ENCODE data around the gene FLOT2. TPM values are rescaled to one million over a fixed set of nuclear protein-coding genes. Genes with fewer than 3 reads are reported as not detected.

The FLOT2 gene
- total RNA-seq, 1 donor, result 35.1 TPM

DNA sequence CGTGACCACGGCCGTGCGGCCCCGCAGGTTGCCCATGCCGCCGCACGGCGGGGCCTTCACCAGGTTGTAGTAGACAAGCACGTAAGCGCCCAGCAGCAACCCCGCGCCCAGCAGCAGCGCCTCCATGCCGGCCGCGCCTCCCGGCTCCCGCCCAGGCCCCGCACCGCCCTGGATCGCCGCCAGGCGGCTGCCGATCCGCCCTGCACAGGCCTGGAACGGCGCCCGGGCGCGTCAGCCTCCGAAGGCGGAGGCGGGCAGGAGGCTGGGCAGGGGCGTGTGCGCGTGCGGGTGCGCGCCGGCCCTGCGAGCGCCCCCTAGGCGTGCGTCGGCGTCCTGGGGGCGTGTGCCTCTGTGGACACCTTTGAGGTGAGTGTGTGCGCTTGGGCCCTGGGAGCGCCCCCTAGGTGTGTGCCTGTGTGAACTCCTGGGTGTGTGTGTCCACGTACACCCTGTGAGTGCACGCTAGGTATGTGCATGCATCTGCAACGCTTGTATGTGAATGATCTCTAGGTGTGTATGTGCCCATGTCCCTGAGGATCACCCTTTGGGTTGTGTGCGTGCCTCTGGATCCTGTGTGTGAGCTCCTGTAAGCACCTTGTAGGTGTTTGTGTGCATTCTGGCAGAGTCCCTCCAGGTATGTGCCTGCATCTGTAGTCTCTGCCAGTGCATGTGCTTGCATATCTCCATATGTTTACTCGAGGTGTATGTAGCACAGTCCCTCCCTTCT lies 5.4 kb upstream of the FLOT2 start, which contains the start of gene DHRS13:
DHRS13 (minus strand) TSS at position 261 of the 727 bp plus-strand sequence; CDS start at position 126, 135 bp downstream.
- H3K79me2 ChIP-seq (ENCODE audit: insufficient read depth, low read length), result peaks cover 4% of the 10 kb centered on the region
- H3K27ac ChIP-seq (ENCODE audit: low read depth, low read length), result no peak within 1 kb of the TSS
- peak; percentile 68 for TF ChIP-seq CTCF (IDR thresholded peaks at IDR 0.05; ENCODE audit: extremely low read depth, low read depth, low read length)
- peaks cover 28% of the 10 kb centered on the region for H3K36me3 ChIP-seq (ENCODE audit: insufficient read depth, low read length)
- peak; percentile 100 for DNase-seq (ENCODE audit: insufficient read length, low spot score, missing footprints)
- peak within 1 kb of the TSS; percentile 88 for H3K4me2 ChIP-seq (ENCODE audit: insufficient read depth, low read length)
- H3K9me3 ChIP-seq (ENCODE audit: low read depth, low read length), result no peaks in the 10 kb centered on the region
- H3K4me1 ChIP-seq (ENCODE audit: insufficient read depth, low read length), result peaks cover 18% of the 10 kb centered on the region
- peak within 1 kb of the TSS; percentile 73 for H2AFZ ChIP-seq (ENCODE audit: low read length)
- H3K4me3 ChIP-seq (ENCODE audit: insufficient read depth, low read length), result peak within 1 kb of the TSS; percentile 77
- no peaks in the 10 kb centered on the region for H3K27me3 ChIP-seq (ENCODE audit: insufficient read depth, low read length)
- peaks cover 7% of the 10 kb centered on the region for H4K20me1 ChIP-seq (ENCODE audit: insufficient read depth, low read length)

GRCh38 chr17:28901866-28902818 lies 4.6 kb upstream of the FLOT2 start:
- Histone ChIP-seq H3K4me3 (ENCODE audit: insufficient read depth, low read length) (peak overlapping the region; percentile 77), H3K27ac (ENCODE audit: low read depth, low read length) (no peak overlapping the region), H3K4me1 (ENCODE audit: insufficient read depth, low read length) (peaks cover 22% of the 10 kb centered on the region), H3K36me3 (ENCODE audit: insufficient read depth, low read length) (peaks cover 19% of the 10 kb centered on the region), H4K20me1 (ENCODE audit: insufficient read depth, low read length) (peaks cover 7% of the 10 kb centered on the region), H3K27me3 (ENCODE audit: insufficient read depth, low read length) (no peaks in the 10 kb centered on the region), H3K9me3 (ENCODE audit: low read depth, low read length) (no peaks in the 10 kb centered on the region), H3K79me2 (ENCODE audit: insufficient read depth, low read length) (peaks cover 11% of the 10 kb centered on the region), H3K4me2 (ENCODE audit: insufficient read depth, low read length) (peak overlapping the region; percentile 88), H2AFZ (ENCODE audit: low read length) (peak overlapping the region; percentile 73)
- DNase-seq (ENCODE audit: insufficient read length, low spot score, missing footprints), result peak; percentile 96
- no peak for TF ChIP-seq CTCF (IDR thresholded peaks at IDR 0.05; ENCODE audit: extremely low read depth, low read depth, low read length)

- H3K4me3 ChIP-seq (ENCODE audit: insufficient read depth, low read length), result no peak overlapping the region
- H3K36me3 ChIP-seq (ENCODE audit: insufficient read depth, low read length), result peaks cover 10% of the 10 kb centered on the region
- peaks cover 28% of the 10 kb centered on the region for H3K4me1 ChIP-seq (ENCODE audit: insufficient read depth, low read length)
- H2AFZ ChIP-seq (ENCODE audit: low read length), result no peak overlapping the region
- no peak overlapping the region for H3K27ac ChIP-seq (ENCODE audit: low read depth, low read length)
- no peaks in the 10 kb centered on the region for H3K9me3 ChIP-seq (ENCODE audit: low read depth, low read length)
- H3K27me3 ChIP-seq (ENCODE audit: insufficient read depth, low read length), result no peaks in the 10 kb centered on the region
- no peak for TF ChIP-seq CTCF (IDR thresholded peaks at IDR 0.05; ENCODE audit: extremely low read depth, low read depth, low read length)
- H4K20me1 ChIP-seq (ENCODE audit: insufficient read depth, low read length), result peaks cover 7% of the 10 kb centered on the region
- no peak overlapping the region for H3K4me2 ChIP-seq (ENCODE audit: insufficient read depth, low read length)
- peaks cover 17% of the 10 kb centered on the region for H3K79me2 ChIP-seq (ENCODE audit: insufficient read depth, low read length)
- peak; percentile 50 for DNase-seq (ENCODE audit: insufficient read length, low spot score, missing footprints)
Observed at GRCh38 chr17:28900986-28901726, 3.6 kb upstream of the FLOT2 start.
